Muscle layer of colon (tissue), 2 donors: Measurements from ENCODE around the gene S100Z.
"Not testable (repeated sequence)": the region's sequence is repeated elsewhere in the genome, so short reads cannot be mapped to it uniquely, and the experiment has no call there.

ENCODE experiments used
- H3K27ac ChIP-seq: one replicate; pipeline ENCODE4 v1.7.0; 2013; ENCODE audit warnings: low read depth, mild to moderate bottlenecking, low read length, moderate library complexity
- H3K27me3 ChIP-seq, 2 donors: one replicate each; pipeline ENCODE4 v1.7.0; 2013; ENCODE audit warnings: low read length in 2 of 2, mild to moderate bottlenecking in 2 of 2; ENCODE audit not compliant: insufficient read depth in 2 of 2, control insufficient read depth in 1 of 2
- H3K36me3 ChIP-seq: one replicate; pipeline ENCODE4 v1.7.0; 2013; ENCODE audit warnings: mild to moderate bottlenecking, low read length; ENCODE audit not compliant: insufficient read depth
- H3K4me1 ChIP-seq: one replicate; pipeline ENCODE4 v1.7.0; 2013; ENCODE audit warnings: mild to moderate bottlenecking, low read length; ENCODE audit not compliant: insufficient read depth
- H3K4me3 ChIP-seq, 2 donors: one replicate each; pipeline ENCODE4 v1.7.0; 2013; ENCODE audit warnings: low read length in 2 of 2, low read depth in 1 of 2, mild to moderate bottlenecking in 1 of 2, moderate library complexity in 1 of 2
- H3K9ac ChIP-seq: one replicate; pipeline ENCODE4 v1.7.0; 2013; ENCODE audit warnings: low read length
- H3K9me3 ChIP-seq: one replicate; pipeline ENCODE4 v1.7.0; 2013; ENCODE audit warnings: mild to moderate bottlenecking, low read length
- donor health status: abdominal sarcoma.
- donor health status: Adenocarcinoma of cecum.

The S100Z gene

GRCh38 chr5:76812209-76812608 is 37.6 kb upstream of the S100Z start:
- H3K4me3 ChIP-seq, H3K9ac ChIP-seq, H3K36me3 ChIP-seq, H3K9me3 ChIP-seq, H3K27ac ChIP-seq, H3K4me1 ChIP-seq, H3K27me3 ChIP-seq: not testable (repeated sequence)

- no peaks in the 10 kb centered on the region for H3K36me3 ChIP-seq
- H3K4me1 ChIP-seq, result no peaks in the 10 kb centered on the region
- peaks cover 0 to 7% of the 10 kb centered on the region in 2 donors for H3K27me3 ChIP-seq
- no peak overlapping the region for H3K4me3 ChIP-seq
- no peaks in the 10 kb centered on the region for H3K9me3 ChIP-seq
- no peak overlapping the region for H3K9ac ChIP-seq
- no peak overlapping the region for H3K27ac ChIP-seq
Observed at GRCh38 chr5:76813982-76814562, 35.7 kb upstream of the S100Z start.

GRCh38 chr5:76816110-76816831 is 33.5 kb upstream of the S100Z start:
- Histone ChIP-seq H3K36me3 (no peaks in the 10 kb centered on the region), H3K4me1 (no peaks in the 10 kb centered on the region), H3K27ac (no peak overlapping the region), H3K4me3 (no peak overlapping the region), H3K9me3 (no peaks in the 10 kb centered on the region), H3K27me3 (peaks cover 0 to 17% of the 10 kb centered on the region in 2 donors), H3K9ac (no peak overlapping the region)

- no peaks in the 10 kb centered on the region for H3K4me1 ChIP-seq
- H3K4me3 ChIP-seq, result peak within 1 kb of the TSS; percentile 22 to 38
- H3K36me3 ChIP-seq, result no peaks in the 10 kb centered on the region
- no peak within 1 kb of the TSS for H3K27ac ChIP-seq
- peaks cover 0 to 17% of the 10 kb centered on the region in 2 donors for H3K27me3 ChIP-seq
- no peak within 1 kb of the TSS for H3K9ac ChIP-seq
- no peaks in the 10 kb centered on the region for H3K9me3 ChIP-seq
Observed at GRCh38 chr5:76818844-76819831, 30.7 kb upstream of the S100Z start, which contains the start of gene F2RL1. TSS of gene F2RL1 (plus strand) at chr5:76819030. CDS start at chr5:76819183, 153 bp downstream.

GRCh38 chr5:76819851-76820525 is 29.8 kb upstream of the S100Z start:
- no peaks in the 10 kb centered on the region for H3K4me1 ChIP-seq
- H3K9ac ChIP-seq, result no peak overlapping the region
- no peaks in the 10 kb centered on the region for H3K36me3 ChIP-seq
- peak overlapping the region in 1 of 2 donors; percentile 38 for H3K4me3 ChIP-seq
- H3K27me3 ChIP-seq, result peaks cover 0 to 17% of the 10 kb centered on the region in 2 donors
- H3K9me3 ChIP-seq, result no peaks in the 10 kb centered on the region
- H3K27ac ChIP-seq, result no peak overlapping the region

- Histone ChIP-seq H3K36me3 (no peaks in the 10 kb centered on the region), H3K4me3 (no peak overlapping the region), H3K27me3 (peaks cover 0 to 17% of the 10 kb centered on the region in 2 donors), H3K9ac (no peak overlapping the region), H3K9me3 (no peaks in the 10 kb centered on the region), H3K27ac (no peak overlapping the region), H3K4me1 (no peaks in the 10 kb centered on the region)
Observed at GRCh38 chr5:76820526-76820890, 29.3 kb upstream of the S100Z start.

GRCh38 chr5:76821136-76821535 is 28.7 kb upstream of the S100Z start:
- Histone ChIP-seq H3K9me3 (no peaks in the 10 kb centered on the region), H3K9ac (no peak overlapping the region), H3K4me1 (no peaks in the 10 kb centered on the region), H3K36me3 (no peaks in the 10 kb centered on the region), H3K27me3 (peaks cover 0 to 17% of the 10 kb centered on the region in 2 donors), H3K27ac (no peak overlapping the region), H3K4me3 (no peak overlapping the region)

- not testable (repeated sequence) for H3K36me3 ChIP-seq, H3K9me3 ChIP-seq, H3K27ac ChIP-seq, H3K4me3 ChIP-seq, H3K4me1 ChIP-seq, H3K9ac ChIP-seq
- H3K27me3 ChIP-seq, result peaks cover 0 to 17% of the 10 kb centered on the region in 2 donors
Observed at GRCh38 chr5:76822105-76822731, 27.6 kb upstream of the S100Z start.

- H3K4me1 ChIP-seq, H3K9ac ChIP-seq, H3K27ac ChIP-seq, H3K9me3 ChIP-seq, H3K36me3 ChIP-seq, H3K4me3 ChIP-seq, H3K27me3 ChIP-seq: not testable (repeated sequence)
Observed at GRCh38 chr5:76826416-76826815, 23.4 kb upstream of the S100Z start.

GRCh38 chr5:76831110-76831452 is 18.7 kb upstream of the S100Z start:
- Histone ChIP-seq H3K9ac (no peak overlapping the region), H3K4me1 (no peaks in the 10 kb centered on the region), H3K4me3 (no peak overlapping the region), H3K36me3 (no peaks in the 10 kb centered on the region), H3K9me3 (no peaks in the 10 kb centered on the region), H3K27ac (no peak overlapping the region), H3K27me3 (no peaks in the 10 kb centered on the region)

GRCh38 chr5:76836181-76836580 is 13.6 kb upstream of the S100Z start:
- H3K27ac ChIP-seq, result no peak overlapping the region
- no peaks in the 10 kb centered on the region for H3K4me1 ChIP-seq
- no peaks in the 10 kb centered on the region for H3K27me3 ChIP-seq
- no peak overlapping the region for H3K9ac ChIP-seq
- no peak overlapping the region for H3K4me3 ChIP-seq
- H3K36me3 ChIP-seq, result no peaks in the 10 kb centered on the region
- no peaks in the 10 kb centered on the region for H3K9me3 ChIP-seq
